SKM-1 treated with dmso at 0.1 percent for 144 hours (cell line): ENCODE measurements around the gene ACO2.
"Not testable (repeated sequence)": the region's sequence is repeated elsewhere in the genome, so short reads cannot be mapped to it uniquely, and the experiment has no call there.

Experiments used
- DNase-seq: peaks from one replicate; lab custom pipeline; 2025; ENCODE audit not compliant: unreplicated experiment; lab: John Stamatoyannopoulos, UW

Gene ACO2

DNA sequence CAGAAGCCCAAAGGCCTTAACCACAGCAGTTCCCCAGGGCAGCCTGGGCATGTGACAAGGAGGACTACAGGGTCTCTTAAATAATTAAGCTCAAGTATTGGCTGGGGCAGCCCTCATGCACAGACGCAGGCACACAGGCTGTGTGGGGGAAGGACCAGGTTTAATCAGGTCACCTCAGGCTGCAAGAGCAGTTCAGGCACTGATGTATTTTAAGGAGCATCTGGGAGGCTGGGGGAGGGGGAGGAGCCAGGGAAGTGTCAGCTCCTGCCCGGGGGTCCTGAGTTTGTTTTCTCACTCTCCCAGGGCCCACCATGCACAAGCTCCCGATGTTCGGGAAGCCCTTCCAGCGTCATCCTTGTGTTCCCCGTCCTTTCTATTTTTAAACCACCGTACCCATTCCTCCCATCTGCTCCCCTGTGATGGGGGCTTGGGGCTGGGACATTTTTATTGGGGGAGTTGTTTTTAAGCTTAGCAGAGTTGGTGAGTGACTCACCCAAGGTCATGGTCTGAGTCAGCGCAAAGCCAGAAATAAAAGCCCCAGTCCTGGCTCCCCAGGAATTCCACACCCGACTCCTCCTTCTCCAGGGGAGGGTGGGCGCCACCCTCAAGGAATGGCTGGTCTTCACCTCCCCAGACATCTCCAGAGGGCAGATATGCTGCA is 94.3 kb downstream of the ACO2 start:
- DNase-seq: no peak

DNA sequence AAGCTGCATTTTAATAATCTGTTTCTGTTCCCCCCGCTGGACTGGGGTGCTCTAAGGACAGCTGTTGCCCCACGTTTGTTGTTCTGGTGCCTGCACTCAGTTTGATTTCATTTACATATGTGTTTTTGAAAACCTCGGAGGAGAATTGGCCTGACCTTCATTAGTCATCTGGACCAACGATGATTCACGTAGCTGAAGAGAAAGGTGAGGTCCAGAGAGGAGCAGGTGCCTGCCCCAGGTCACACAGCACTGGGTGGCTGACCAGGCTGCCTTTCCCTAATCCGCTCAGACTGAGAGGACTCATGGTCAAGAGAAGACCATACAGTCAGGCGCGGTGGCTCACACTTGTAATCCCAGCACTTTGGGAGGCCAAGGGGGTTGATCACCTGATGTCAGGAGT is 95.6 kb downstream of the ACO2 start:
- no peak for DNase-seq

DNA sequence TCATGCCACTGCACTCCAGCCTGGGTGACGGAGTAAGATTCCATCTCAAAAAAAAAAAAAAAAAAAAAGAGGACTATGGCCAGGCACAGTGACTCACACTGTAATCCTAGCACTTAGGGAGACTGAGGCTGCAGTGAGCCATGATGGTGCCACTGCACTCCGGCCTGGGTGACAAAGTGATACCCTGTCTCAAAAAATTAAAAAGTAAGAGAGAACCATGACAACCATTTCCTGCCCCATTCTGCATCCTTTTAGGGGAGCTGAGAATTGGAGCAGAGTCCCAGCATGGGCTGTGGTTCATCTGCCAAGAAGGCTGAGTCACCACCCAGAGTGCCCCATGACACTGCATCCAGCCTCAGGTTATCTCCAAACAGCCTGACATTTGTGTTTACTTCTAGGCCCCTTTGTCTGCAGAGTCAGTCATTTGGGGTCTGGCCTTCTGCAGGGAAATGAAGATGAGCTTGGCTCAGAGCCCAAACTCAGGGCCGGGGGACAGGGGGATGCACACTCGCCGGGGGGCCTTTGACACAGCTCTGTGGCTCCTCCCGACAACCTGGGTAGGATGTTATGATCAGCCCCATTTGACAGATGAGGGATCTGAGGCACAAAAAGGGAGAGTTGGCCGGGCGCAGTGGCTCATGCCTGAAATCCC is 96.6 kb downstream of the ACO2 start:
- no peak for DNase-seq

DNA sequence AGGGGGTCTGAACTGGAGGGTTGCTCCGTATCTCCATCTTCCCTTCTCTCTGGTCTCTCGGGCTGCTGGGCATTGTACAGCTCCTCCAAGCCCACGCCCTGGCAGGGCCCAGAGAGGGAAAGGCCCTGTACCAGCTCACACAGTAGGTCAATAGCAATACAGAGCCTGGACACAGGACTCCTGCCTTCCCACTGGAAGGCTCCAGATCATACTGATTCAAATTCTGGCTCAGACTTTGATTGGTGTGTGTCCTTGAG is 98.5 kb downstream of the ACO2 start:
- DNase-seq: no peak

DNA sequence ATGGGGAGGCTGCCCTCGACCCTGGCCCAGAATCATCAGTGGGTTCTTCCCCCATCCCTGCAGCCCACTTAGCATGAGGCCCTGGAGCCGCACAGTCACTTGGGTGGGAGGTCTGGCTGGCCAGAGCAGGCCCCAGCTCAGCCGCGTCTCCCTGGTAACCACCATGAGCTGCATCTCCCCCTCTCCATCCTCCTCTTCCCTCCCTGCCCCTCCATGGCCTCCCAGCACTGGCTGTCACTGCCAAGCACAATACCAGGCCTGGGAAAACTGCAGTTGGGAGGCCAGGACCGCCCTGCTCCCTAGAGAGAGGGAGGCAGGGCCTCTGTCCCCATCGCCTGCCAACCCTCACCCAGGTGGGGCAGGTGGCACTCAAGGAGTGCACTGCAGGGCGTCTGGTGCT is 99.9 kb downstream of the ACO2 start:
- no peak for DNase-seq

DNA sequence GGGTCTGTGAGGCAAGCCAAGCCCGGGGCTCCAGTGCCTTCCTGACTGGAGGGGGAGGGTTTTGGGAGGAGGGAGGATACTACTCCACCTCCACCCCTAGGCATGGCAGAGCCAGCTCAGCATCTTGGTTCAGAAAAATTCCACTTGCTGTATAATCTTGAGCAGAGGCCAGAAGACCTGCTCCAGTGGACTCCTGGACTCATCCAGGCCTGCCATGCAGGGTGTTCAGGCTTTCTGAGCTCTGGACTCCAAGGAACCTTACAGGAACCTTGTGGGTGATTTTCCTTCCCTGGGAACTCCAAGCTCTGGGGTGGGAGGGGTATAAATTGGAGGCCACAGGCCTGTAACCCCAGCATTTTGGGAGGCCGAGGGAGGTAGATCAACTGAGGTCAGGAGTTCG is 101.3 kb downstream of the ACO2 start:
- no peak for DNase-seq

DNA sequence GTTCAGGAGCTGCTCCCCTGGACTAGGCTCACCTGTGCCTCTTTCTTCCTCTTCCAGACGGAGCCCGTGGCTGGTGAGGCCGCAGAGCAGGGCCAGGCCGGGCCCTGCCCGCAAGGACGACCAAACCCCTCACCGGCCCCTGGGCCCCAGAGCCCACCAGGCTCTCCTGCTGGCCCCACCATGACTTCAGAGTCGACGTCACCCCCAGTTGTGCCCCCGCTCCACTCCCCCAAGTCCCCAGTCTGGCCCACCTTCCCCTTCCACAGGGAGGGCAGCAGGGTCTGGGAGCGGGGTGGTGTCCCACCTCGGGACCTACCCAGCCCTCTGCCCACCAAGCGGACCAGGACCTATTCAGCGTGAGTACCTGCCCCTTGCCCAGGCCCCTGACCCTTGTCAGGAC is 102.9 kb downstream of the ACO2 start:
- DNase-seq: no peak

DNA sequence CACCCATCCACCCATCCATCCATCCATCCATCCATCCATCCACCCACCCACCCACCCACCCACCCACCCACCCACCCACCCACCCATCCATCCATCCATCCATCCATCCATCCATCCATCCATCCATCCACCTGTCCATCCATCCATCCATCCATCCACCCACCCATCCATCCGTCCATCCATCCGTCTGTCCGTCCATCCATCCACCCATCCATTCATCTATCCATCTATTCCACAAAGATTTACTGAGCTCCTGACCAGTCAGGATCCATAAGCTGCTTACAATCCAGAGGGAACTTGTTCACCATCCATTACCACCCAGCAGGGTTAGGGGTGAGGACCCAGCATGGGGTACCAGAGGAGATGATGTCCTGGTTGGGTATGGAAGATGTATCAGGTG is 103.4 kb downstream of the ACO2 start:
- not testable (repeated sequence) for DNase-seq

DNA sequence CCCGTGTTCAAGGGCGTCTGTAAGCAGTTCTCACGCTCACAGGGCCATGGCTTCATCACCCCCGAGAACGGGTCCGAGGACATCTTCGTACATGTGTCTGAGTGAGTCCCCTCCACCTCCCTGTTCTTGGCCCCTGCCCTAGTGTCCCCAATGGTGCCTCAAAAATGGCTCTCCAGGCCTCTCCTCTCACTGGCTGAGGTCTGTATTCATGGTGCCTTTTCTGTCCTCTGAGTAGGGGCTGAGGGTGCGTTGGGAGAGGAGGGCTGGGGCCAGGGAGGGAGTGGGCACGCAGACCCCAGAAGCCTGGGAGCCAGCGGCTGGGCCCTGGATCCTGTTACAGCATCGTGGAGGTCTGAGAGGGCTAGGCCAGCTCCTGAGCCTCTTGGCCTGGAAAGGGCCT is 104.8 kb downstream of the ACO2 start:
- no peak for DNase-seq

DNA sequence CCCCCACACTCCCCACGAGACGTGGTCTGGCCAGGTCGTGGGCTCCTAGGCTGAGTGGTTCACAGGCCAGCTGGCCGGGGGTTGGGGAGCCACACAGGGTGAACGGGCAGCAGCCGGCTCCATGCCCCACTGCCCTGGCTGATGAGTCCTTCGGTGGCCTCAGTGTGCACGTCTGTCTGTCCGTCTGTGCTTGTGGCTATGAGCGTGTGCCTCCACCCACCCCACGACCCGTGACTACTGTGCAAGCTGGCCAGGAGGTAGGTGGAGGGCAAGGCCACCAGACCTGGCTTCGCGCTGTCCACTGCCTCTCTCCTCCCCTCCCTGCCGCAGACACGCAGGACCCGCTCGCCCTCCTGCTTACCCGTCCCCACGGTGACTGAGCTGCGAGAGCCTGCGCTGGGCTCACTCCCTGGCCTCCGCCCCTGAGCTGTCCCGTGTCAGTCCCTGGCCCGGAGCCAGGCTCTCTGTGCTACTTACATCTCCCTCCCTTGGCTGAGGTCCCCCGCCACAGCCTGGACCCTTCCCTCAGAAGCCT is 106.0 kb downstream of the ACO2 start:
- no peak for DNase-seq

DNA sequence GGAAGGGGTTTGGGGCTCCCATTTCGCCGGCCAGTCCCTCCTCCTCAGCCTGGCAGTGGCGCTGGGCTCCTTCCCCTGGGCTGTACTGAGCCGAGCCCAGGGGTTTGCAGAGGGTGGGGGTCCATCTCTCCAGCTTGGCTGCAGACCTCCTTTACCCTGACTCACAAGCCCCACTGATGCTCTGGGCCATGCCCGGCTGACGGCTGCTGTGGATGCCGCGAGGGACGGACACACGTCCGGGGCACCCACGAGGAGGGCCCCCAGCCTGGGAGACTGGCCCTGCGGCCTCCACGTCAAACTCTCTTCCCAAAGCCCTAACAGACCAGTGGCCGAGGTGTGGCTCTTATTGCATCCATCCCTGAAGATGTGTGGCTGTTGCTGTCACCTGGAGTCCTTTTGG is 106.6 kb downstream of the ACO2 start:
- no peak for DNase-seq

DNA sequence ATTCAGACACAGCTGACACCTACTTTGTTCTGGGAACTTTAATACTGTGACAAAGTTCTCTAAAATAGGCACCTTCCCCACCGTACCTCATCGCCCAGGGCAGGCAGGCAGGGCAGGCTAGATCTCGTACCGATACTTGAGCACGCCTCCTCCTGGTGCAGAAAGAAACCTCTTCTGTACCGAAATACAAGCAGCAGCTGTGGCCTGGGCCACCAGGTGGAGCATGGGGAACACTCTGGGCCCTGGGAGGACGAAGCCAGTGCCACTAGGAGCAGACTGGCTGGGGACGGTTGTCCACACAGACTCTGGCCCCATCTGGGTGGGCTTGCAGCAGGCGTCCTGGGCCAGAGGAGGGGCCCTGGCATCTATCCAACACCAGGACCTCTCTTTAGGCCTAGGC is 108.0 kb downstream of the ACO2 start:
- DNase-seq: peak; percentile 18

DNA sequence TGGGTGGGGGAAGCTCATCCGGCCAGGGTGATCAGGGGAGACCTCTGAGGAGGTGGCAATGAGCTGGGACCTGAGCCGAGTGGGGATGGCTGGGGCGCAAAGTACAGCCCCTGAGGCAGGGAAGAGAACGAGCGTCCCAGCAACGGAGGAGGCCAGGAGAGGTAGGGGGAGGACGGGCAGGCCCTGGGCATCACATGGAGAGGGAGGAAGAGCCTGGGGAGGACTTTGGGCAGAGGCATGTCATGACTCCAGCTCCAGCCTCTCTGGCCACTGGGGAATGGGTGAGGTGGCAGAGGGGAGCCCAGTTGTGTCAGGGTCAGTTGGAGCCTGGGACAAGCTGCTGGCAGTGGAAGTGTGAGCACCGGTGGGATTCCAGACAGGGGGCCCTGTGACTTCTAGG is 109.2 kb downstream of the ACO2 start:
- no peak for DNase-seq
